Body of pancreas (tissue), 4 donors: ENCODE results near the gene CNOT1.

Experiments used
- POLR2A ChIP-seq, 3 donors: fragments of 450-650 bp; IDR thresholded peaks; one replicate each; pipeline ENCODE4 v1.6.1; 2016; ENCODE audit warnings: antibody characterized with exemption in 3 of 3, mild to moderate bottlenecking in 2 of 3
- TF ChIP-seq, protein P1 (sequence below), 7 experiments: fragments of 450-650 bp in 4 of 7; fragments of 200-600 bp in 3 of 7; sonication (generic) in 3 of 7; IDR thresholded peaks; one replicate each; pipeline ENCODE4 v1.5.1; 2016 to 2019; ENCODE audit warnings: antibody characterized with exemption in 7 of 7

- TF ChIP-seq, protein P1, sequence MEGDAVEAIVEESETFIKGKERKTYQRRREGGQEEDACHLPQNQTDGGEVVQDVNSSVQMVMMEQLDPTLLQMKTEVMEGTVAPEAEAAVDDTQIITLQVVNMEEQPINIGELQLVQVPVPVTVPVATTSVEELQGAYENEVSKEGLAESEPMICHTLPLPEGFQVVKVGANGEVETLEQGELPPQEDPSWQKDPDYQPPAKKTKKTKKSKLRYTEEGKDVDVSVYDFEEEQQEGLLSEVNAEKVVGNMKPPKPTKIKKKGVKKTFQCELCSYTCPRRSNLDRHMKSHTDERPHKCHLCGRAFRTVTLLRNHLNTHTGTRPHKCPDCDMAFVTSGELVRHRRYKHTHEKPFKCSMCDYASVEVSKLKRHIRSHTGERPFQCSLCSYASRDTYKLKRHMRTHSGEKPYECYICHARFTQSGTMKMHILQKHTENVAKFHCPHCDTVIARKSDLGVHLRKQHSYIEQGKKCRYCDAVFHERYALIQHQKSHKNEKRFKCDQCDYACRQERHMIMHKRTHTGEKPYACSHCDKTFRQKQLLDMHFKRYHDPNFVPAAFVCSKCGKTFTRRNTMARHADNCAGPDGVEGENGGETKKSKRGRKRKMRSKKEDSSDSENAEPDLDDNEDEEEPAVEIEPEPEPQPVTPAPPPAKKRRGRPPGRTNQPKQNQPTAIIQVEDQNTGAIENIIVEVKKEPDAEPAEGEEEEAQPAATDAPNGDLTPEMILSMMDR (IDR thresholded peaks at IDR 0.05), result no peak
- TF ChIP-seq POLR2A (IDR thresholded peaks at IDR 0.05), result no peak
These were observed 113.5 kb downstream of the CNOT1 start for GRCh38 chr16:58515871-58516767.
